AG10803 (cell line): ENCODE measurements around the gene TNFRSF4.

Source experiments
- DNase-seq: peaks from one replicate; pipeline ENCODE4 v3.0.0; 2010; ENCODE audit warnings: low read depth
- H3K4me3 ChIP-seq: 2 replicates; pipeline ENCODE4 v1.5.1; 2011; ENCODE audit warnings: mild to moderate bottlenecking, low read length, control low read depth
- CTCF ChIP-seq: conservative IDR thresholded peaks from 2 replicates; pipeline ENCODE4 v1.5.1; 2011; ENCODE audit warnings: mild to moderate bottlenecking, low read length, control low read depth, inconsistent platforms

The TNFRSF4 gene

GRCh38 chr1:1259119-1259488, 45.2 kb upstream of the TNFRSF4 start:
- no peak for TF ChIP-seq CTCF
- no peak overlapping the region for H3K4me3 ChIP-seq
- no peak for DNase-seq

GRCh38 chr1:1256956-1257871, 43.3 kb upstream of the TNFRSF4 start:
- TF ChIP-seq CTCF, result no peak
- no peak overlapping the region for H3K4me3 ChIP-seq

GRCh38 chr1:1255611-1256010, 41.7 kb upstream of the TNFRSF4 start:
- DNase-seq, result no peak
- TF ChIP-seq CTCF, result no peak
- no peak overlapping the region for H3K4me3 ChIP-seq

More at GRCh38 chr1:1256956-1257871, 43.3 kb upstream of the TNFRSF4 start:
- no peak for DNase-seq

GRCh38 chr1:1255078-1255477, 41.1 kb upstream of the TNFRSF4 start:
- H3K4me3 ChIP-seq, result no peak overlapping the region
- no peak for DNase-seq
- no peak for TF ChIP-seq CTCF

- no peak for DNase-seq
- no peak overlapping the region for H3K4me3 ChIP-seq
- no peak for TF ChIP-seq CTCF
Observed at GRCh38 chr1:1254667-1254998, 40.7 kb upstream of the TNFRSF4 start.

GRCh38 chr1:1253972-1254666, 40.2 kb upstream of the TNFRSF4 start:
- no peak for TF ChIP-seq CTCF
- no peak overlapping the region for H3K4me3 ChIP-seq
- DNase-seq, result no peak

- DNase-seq, result no peak
- no peak overlapping the region for H3K4me3 ChIP-seq
- no peak for TF ChIP-seq CTCF
Observed at GRCh38 chr1:1253314-1253713, 39.4 kb upstream of the TNFRSF4 start.
